Prostate gland (tissue), 2 donors: Measurements from ENCODE around the gene CMTM1.

Experiments
- POLR2A ChIP-seq: fragments of 450-650 bp; IDR thresholded peaks from one replicate; pipeline ENCODE4 v1.6.1; 2016; ENCODE audit warnings: antibody characterized with exemption, mild to moderate bottlenecking
- POLR2AphosphoS5 ChIP-seq: sonication (generic); formaldehyde crosslinking; IDR thresholded peaks from one replicate; pipeline ENCODE4 v1.6.1; 2017; ENCODE audit warnings: antibody characterized with exemption
- TF ChIP-seq, protein P1 (sequence below), 4 experiments: fragments of 200-600 bp in 2 of 4; fragments of 450-650 bp in 2 of 4; sonication (generic) in 2 of 4; IDR thresholded peaks; 1 replicate in 3 of 4; 2 replicates in 1 of 4; pipeline ENCODE4 v1.5.1; 2016 to 2019; ENCODE audit warnings: antibody characterized with exemption in 4 of 4, mild to moderate bottlenecking in 2 of 4, moderate library complexity in 2 of 4

- TF ChIP-seq POLR2A (no peak), POLR2AphosphoS5 (no peak)
- TF ChIP-seq, protein P1, sequence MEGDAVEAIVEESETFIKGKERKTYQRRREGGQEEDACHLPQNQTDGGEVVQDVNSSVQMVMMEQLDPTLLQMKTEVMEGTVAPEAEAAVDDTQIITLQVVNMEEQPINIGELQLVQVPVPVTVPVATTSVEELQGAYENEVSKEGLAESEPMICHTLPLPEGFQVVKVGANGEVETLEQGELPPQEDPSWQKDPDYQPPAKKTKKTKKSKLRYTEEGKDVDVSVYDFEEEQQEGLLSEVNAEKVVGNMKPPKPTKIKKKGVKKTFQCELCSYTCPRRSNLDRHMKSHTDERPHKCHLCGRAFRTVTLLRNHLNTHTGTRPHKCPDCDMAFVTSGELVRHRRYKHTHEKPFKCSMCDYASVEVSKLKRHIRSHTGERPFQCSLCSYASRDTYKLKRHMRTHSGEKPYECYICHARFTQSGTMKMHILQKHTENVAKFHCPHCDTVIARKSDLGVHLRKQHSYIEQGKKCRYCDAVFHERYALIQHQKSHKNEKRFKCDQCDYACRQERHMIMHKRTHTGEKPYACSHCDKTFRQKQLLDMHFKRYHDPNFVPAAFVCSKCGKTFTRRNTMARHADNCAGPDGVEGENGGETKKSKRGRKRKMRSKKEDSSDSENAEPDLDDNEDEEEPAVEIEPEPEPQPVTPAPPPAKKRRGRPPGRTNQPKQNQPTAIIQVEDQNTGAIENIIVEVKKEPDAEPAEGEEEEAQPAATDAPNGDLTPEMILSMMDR (IDR thresholded peaks at IDR 0.05), result no peak
Observed at GRCh38 chr16:66596986-66597848, 31.0 kb downstream of the CMTM1 start.
